GM10847 (cell line): Measurements from ENCODE around the gene OR3A2.

Experiments used
- POLR2A ChIP-seq: IDR thresholded peaks from 2 replicates; pipeline ENCODE4 v1.6.1; 2011; ENCODE audit not compliant: insufficient read length; ENCODE audit errors: extremely low read depth

The OR3A2 gene

DNA sequence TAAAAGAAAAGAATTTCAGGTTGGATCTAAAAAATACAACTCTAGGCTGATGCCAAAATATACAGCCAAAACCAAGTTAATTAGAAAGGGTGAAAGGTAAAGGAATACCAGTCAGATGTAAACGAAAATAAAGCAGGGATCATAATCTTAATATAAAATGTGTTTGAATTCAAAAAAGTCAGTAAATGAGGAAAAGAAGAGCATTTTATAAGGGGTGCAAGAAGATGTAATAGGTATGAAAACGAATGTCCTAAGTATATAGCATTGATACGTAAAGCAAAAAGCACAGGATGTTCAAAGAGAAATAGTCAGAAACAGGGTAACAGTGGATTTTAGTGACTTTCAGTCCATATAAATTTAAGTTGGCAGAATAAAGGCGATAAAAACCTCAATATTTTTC lies 90.5 kb downstream of the OR3A2 start:
- TF ChIP-seq POLR2A = no peak

DNA sequence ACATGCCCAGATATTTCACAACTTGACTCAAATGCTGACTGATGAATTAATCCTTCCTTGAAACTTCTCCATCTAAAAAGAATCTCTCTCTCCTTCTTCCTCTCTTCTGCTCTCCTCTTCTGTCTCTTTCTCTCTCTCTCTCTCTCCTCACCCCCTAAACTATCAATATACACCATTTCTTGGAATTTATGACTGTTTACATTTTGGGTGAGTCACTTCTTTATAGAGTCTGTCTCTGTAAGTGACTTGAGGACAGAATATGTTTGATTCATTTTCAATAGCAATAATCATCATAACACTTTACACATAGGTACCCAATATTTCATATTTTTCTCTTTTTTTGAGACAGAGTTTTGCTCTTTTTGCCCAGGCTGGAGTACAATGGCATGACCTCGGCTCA lies 103.2 kb downstream of the OR3A2 start:
- TF ChIP-seq POLR2A = no peak

DNA sequence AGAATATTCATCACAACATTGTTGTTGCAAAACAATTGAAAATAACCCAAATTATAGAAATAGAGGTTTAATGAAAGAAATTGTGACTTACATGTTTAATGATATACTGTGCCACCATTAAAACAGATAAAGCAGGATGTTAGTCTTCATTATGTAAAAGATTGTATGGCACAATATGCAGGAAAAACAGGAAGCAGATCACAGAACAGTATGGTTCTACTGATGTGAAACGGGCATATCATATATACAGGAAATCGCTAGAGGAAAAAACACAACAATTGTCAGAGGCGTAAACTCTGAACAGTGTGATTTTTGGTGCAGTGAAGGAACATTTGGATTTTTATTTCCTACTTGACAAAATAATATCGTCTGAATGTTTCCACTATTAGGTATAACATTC lies 110.0 kb downstream of the OR3A2 start:
- no peak for TF ChIP-seq POLR2A

DNA sequence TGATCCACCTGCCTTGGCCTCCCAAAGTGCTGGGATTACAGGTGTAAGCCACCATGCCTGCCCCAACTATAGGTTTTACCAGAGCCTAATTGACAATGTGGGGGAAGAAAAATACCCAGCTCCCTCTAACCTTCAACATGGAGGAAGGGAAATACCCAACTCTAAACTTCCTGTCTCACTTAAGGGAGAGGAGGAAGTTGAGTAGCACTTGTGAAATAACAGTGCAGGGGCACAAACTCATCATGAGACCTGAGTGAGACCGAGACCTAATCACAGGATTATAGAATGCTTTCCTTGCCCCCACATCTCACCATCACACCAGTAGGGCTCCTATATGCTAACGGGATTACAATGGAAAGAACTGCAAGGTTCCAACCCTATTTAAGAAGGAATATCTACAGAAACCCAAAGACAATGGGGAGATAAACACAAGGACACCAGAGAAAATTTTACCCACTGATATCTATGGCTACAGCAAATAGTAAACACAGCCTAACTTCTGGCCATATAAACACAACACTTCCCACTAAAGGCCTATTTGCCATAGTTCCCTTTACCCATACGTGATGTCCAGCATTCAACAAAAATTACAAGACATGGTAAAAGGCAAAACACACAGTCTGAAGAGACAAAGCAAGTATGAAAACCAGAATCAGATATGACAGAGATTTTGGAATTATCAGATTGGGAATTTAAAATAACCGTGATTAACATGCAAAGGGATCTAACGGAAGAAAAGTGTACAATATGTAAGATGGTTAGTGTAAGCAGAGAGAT lies 114.8 kb downstream of the OR3A2 start:
- TF ChIP-seq POLR2A = no peak

DNA sequence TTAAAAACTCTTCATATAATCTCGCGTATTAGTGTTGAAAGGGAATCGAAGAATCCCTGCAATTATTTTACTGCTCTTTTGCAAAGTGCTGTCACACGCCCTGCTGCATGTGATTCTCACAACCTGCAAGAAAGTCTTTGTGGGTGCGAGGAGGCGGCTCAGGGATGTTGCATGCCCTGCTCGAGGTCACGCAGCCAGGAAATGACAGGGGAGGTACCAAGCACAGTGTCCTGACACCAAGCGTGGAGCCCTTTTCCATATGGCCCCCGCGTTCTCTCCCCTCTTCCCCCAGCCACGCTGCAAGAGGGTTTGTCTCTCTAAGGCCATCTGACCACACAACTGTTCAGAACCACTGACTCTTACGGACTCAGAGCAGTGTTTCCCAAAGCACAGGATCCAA lies 125.5 kb downstream of the OR3A2 start:
- no peak for TF ChIP-seq POLR2A

DNA sequence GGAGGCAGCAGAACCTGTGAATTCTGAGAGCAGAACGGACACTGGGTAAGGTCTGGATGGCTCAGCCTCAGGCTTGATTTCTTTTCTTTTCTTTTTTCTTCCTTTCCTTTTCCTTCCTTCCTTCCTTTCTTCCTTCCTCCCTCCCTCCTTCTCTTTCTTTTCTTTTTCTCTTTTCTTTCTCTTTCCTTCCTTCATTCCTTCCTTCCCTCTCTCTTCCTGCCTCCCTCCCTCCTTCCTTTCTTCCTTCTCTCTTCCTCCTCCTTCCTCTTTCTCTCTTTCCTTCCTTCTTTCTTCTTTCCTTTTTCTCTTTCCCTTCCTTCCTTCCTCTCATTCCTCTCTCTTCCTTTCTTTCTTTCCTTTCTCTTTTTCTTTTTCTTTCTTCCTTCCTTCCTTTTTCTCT lies 125.9 kb downstream of the OR3A2 start:
- TF ChIP-seq POLR2A = no peak

DNA sequence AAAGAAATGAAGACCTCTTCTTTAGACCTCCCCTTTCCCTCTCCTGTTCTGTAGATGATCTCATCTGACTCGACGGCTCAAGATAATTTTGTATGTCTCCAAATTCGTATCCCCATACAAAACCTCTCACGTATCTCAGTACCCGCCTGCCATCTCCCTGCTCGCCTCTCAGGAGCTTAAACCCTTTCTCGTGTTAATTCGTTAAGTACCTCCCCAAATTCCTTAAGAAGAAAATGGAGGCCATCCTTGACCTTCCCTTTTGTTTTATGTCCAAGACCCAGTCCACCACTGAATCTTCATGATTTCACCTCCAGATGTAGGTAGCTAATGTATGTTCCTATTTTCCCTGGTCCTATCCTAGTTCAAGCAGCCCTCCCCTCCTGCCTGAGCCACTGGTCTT lies 129.5 kb downstream of the OR3A2 start:
- TF ChIP-seq POLR2A = no peak
